Cardiac fibroblast (primary cell): ENCODE measurements around the gene CADM2.

ENCODE experiments used
- DNase-seq, 2 donors: peaks; one replicate each; pipeline versions ENCODE4 v3.0.0 to v3.0.0-alpha.2; 2010; ENCODE audit warnings: low read depth in 2 of 2
- H3K4me3 ChIP-seq, 2 donors: replicated peaks in 1 of 2; 1 replicate in 1 of 2; 2 replicates in 1 of 2; pipeline ENCODE4 v1.5.1; 2011; ENCODE audit warnings: low read depth in 2 of 2, low read length in 2 of 2, mild to moderate bottlenecking in 2 of 2, moderate library complexity in 1 of 2
- TF ChIP-seq, protein P1 (sequence below): IDR thresholded peaks from one replicate; pipeline ENCODE4 v1.5.1; 2011; ENCODE audit warnings: low read depth, mild to moderate bottlenecking, low read length, inconsistent platforms

The CADM2 gene

DNA sequence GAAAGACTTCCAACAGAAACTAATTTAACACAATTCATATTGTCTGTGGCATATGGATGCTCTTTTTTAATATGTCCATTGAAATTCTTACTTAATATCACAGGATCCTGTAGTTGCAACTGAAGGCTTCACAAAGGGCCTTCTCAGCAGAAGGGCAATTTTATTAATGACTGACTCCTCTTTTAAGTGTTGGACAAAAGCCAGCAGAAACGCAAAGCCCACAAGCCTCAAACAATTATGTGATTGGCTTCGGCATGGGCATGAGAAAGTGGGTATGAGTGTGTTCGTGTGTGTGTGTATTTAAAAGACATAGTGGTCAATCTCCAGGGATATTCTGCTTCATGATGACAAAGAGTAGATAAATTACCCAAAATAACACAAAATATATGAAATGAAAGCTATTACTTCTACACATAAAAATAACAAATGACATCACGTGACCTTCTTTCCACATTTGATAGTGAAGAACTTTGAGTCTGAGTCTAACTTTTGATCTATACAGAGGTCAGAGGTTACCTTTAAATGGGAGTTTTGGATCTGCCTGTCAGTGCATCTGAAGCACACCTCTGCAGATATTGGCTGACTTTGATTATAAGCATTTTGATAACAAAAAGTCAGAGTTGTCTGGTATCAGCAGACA lies 496.9 kb downstream of the CADM2 start:
- no peak for DNase-seq
- H3K4me3 ChIP-seq: no peak overlapping the region
- TF ChIP-seq, protein P1, sequence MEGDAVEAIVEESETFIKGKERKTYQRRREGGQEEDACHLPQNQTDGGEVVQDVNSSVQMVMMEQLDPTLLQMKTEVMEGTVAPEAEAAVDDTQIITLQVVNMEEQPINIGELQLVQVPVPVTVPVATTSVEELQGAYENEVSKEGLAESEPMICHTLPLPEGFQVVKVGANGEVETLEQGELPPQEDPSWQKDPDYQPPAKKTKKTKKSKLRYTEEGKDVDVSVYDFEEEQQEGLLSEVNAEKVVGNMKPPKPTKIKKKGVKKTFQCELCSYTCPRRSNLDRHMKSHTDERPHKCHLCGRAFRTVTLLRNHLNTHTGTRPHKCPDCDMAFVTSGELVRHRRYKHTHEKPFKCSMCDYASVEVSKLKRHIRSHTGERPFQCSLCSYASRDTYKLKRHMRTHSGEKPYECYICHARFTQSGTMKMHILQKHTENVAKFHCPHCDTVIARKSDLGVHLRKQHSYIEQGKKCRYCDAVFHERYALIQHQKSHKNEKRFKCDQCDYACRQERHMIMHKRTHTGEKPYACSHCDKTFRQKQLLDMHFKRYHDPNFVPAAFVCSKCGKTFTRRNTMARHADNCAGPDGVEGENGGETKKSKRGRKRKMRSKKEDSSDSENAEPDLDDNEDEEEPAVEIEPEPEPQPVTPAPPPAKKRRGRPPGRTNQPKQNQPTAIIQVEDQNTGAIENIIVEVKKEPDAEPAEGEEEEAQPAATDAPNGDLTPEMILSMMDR: no peak

DNA sequence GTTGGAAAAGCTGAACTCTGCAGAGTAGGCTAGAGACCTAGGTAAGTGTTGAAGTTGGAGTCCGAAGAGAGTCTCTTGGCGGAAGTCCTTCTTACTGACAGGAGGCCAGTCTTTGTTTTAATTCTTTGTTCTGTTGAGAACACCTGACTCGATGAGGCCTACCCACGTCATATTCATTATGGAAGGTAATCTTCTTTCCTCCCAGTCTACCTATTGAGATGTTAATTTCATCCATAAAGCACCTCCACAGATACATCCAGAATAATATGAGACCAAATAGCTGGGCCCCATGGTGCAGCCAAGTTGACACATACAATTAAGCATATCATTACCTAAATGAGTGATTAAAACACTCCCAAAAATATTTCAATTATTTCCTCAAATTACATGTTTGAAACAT lies 515.5 kb downstream of the CADM2 start:
- DNase-seq: no peak
- no peak overlapping the region for H3K4me3 ChIP-seq
- TF ChIP-seq, protein P1: no peak

DNA sequence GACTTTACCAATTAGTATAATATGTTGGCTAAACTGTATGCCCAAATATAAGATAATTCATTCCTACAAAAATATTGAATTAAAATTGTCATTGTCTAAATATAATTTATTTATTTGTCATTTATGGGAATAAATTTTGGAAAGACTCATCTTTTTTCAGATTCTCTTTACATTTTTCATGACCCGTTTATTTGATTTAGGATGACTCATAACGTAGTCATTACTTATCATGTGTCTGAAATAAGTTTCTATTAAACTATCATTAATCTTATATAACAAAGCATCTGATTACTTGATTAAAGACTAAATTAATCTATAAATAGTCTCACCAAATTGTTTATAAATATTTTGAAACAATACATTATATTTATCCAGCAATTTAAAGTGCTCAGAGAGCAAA lies 516.6 kb downstream of the CADM2 start:
- H3K4me3 ChIP-seq: no peak overlapping the region
- TF ChIP-seq, protein P1: no peak
- peak in 1 of 2 donors; percentile 6 for DNase-seq

DNA sequence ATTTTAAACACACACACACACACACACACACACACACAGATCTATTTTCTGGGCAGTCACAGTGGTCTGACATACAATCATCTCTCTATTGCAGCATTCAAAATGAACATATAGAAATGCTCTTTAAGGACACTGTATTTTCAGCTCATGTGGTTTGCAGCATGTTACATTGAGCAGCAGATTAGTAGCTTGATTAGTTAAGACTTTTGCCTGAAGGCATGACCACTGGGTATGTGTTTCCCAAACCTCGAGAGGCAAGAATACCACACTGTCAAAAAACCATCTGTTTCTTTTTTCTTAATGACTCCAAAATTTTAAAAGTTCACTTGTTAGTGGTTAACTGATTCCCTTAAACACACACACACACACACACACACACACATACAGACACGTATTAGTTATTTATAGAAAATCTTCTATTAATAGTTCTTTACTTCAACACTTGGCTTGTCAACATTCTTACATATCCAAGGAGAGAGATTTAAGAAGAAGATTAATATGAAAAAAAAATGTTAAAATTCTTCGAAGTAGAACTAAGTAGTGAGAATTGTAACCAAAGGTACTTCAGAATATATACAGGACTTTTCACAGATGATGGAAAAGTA lies 518.2 kb downstream of the CADM2 start:
- TF ChIP-seq, protein P1: no peak
- DNase-seq: no peak

DNA sequence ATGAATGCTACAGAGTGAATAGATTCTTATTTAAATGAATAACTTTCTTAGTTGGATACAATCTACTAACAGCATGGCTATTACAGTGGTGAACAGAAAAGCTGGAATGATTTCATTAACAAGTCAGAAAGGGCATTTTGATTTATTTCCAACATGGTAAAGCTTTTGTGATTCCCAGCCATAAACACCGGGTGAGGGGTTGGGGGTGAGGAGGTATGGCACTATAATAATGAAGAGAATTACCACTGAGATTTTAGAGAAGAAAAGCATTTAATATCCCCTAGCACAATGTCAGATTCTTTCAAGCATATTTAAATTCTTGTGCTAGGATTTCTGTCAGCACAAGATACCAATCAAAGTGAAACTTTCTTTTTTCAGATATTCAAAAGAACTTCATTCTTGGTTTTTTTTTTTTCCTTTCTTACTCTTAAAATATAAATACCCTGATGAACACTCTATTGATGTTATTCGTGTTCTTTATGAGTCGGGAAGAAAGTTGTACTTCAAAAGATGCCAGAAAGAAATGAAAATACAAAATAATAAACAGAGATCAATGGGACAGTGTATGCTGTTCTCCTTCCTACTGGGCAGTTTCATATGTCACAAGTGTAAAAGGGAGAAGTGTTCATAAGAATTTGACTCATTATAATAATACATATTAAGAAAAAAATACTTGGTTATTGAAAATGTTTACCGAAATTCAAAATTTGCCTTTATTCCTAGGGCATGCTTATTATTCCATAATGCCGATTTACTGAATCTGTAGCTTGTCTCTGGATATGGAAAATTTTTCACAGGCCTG lies 522.8 kb downstream of the CADM2 start:
- H3K4me3 ChIP-seq: no peak overlapping the region
- TF ChIP-seq, protein P1: no peak
- DNase-seq: peak in 1 of 2 donors; percentile 31

More for the DNA sequence above, 518.2 kb downstream of the CADM2 start:
- H3K4me3 ChIP-seq: no peak overlapping the region

DNA sequence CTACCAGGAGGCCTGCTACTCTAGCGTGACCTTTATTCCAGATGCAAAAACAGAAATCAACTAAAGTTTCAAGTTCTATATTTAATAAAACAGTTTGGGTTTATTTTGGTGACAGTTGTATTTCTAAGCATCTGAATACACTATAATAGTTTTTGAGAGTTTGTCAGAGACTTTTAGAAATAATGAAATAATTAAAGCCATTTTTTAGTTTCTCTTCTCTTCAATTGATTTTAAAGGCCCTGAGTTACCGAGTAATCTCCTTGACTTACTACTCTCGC lies 523.4 kb downstream of the CADM2 start:
- peak in 1 of 2 donors; percentile 28 for DNase-seq
- H3K4me3 ChIP-seq: no peak overlapping the region
- TF ChIP-seq, protein P1: no peak
